HepG2 (cell line): ENCODE results near the gene SPNS3. TPM values are rescaled to one million over a fixed set of nuclear protein-coding genes. Genes with fewer than 3 reads are reported as not detected.

Experiments used
- ATAC-seq: fragments of 200-7000 bp; cut with Tn5 transposase; 3 replicates; pipeline ENCODE4 v1.9.1; 2020; ENCODE audit warnings: mild to moderate bottlenecking, moderate library complexity
- BruUV-seq: library from RNA; stranded (reverse); fragments of 400-500 nt; replicated peaks from 2 replicates; lab custom pipeline; 2021; lab: Mats Ljungman, UMichigan
- CTCF ChIA-PET: fragments of 300-600 bp; formaldehyde crosslinking; extraction: SDS; loops from one replicate; lab custom pipeline; 2021; ENCODE audit warnings: low total read pairs, inconsistent platforms, low intra/inter-chr PET ratio; lab: Yijun Ruan, JAX
- POLR2A ChIA-PET: fragments of 350-600 bp; sonication (Branson Sonifier 250); formaldehyde crosslinking; loops from one replicate; lab custom pipeline; 2020; ENCODE audit warnings: antibody characterized with exemption, inconsistent platforms; lab: Yijun Ruan, JAX
- DNase-seq: peaks from one replicate; pipeline ENCODE4 v3.0.0-alpha.2; 2015; ENCODE audit warnings: low spot score
- FAIRE-seq: peaks from 3 replicates; lab custom pipeline; 2011; peaks lifted over from hg19 to GRCh38; lab: Jason Lieb, UNC
- H2AFZ ChIP-seq: one replicate; pipeline ENCODE4 v1.6.1; 2011; ENCODE audit warnings: low read length, inconsistent platforms
- H3K27ac ChIP-seq: fragments of 300-600 bp; 3 replicates; pipeline ENCODE4 v1.8.0; 2011; ENCODE audit warnings: mixed run types, mild to moderate bottlenecking, mixed read lengths, low read length, inconsistent platforms; ENCODE audit not compliant: insufficient read depth; ENCODE audit errors: extremely low read length
- H3K27me3 ChIP-seq, 2 experiments: fragments of 200-600 bp in 1 of 2; 2 replicates in 1 of 2; 3 replicates in 1 of 2; pipeline versions ENCODE4 v1.6.0 to v1.8.0; 2011; ENCODE audit warnings: low read length in 2 of 2, mild to moderate bottlenecking in 2 of 2, moderate library complexity in 2 of 2, inconsistent platforms in 1 of 2; ENCODE audit not compliant: insufficient read depth in 2 of 2, control insufficient read depth in 1 of 2
- H3K36me3 ChIP-seq, 2 experiments: fragments of 200-600 bp in 1 of 2; replicated peaks in 1 of 2; 2 replicates in 1 of 2; 3 replicates in 1 of 2; pipeline versions ENCODE4 v1.5.1 to v1.8.0; 2011; ENCODE audit warnings: low read length in 2 of 2, inconsistent platforms in 1 of 2; ENCODE audit not compliant: insufficient read depth in 2 of 2, control insufficient read depth in 1 of 2
- H3K4me1 ChIP-seq: 2 replicates; pipeline ENCODE4 v1.5.1; 2012; ENCODE audit warnings: low read length, inconsistent platforms; ENCODE audit not compliant: insufficient read depth
- H3K4me2 ChIP-seq: 2 replicates; pipeline ENCODE4 v1.6.0; 2011; ENCODE audit warnings: low read depth, low read length, inconsistent platforms
- H3K4me3 ChIP-seq, 3 experiments: fragments of 200-600 bp in 1 of 3; sonication (generic), shearing (Covaris generic) in 1 of 3; replicated peaks in 1 of 3; 2 replicates each; pipeline ENCODE4 v1.5.1; 2011 to 2016; ENCODE audit warnings: low read length in 3 of 3, inconsistent platforms in 2 of 3, low read depth in 2 of 3, mild to moderate bottlenecking in 2 of 3, control low read depth in 1 of 3, mixed read lengths in 1 of 3; ENCODE audit not compliant: insufficient read depth in 1 of 3
- H3K79me2 ChIP-seq: one replicate; pipeline ENCODE4 v1.6.1; 2011; ENCODE audit warnings: low read length, inconsistent platforms; ENCODE audit not compliant: insufficient read depth
- H3K9ac ChIP-seq: 2 replicates; pipeline ENCODE4 v1.6.0; 2011; ENCODE audit warnings: mild to moderate bottlenecking, low read depth, low read length, inconsistent platforms; ENCODE audit not compliant: insufficient read depth
- H3K9me3 ChIP-seq: 2 replicates; pipeline ENCODE4 v1.5.1; 2012; ENCODE audit warnings: mild to moderate bottlenecking, low read length
- H4K20me1 ChIP-seq: 2 replicates; pipeline ENCODE4 v1.6.0; 2011; ENCODE audit warnings: inconsistent platforms, mild to moderate bottlenecking, low read length, moderate library complexity; ENCODE audit not compliant: insufficient read depth
- ARNT2 ChIP-seq: sonication (generic); formaldehyde crosslinking; IDR thresholded peaks from 2 replicates; pipeline ENCODE4 v1.8.0; 2022; ENCODE audit warnings: mild to moderate bottlenecking, low read depth, missing genetic modification reagents, moderate library complexity
- BHLHE40 ChIP-seq: IDR thresholded peaks from 2 replicates; pipeline ENCODE4 v1.6.1; 2011; ENCODE audit warnings: low read length, improper control_type of control experiment
- KDM2A ChIP-seq: sonication (generic); formaldehyde crosslinking; IDR thresholded peaks from 2 replicates; pipeline ENCODE4 v1.4.0; 2020; ENCODE audit warnings: low read depth, missing genetic modification reagents, borderline replicate concordance
- KDM3A ChIP-seq: IDR thresholded peaks from 2 replicates; pipeline ENCODE4 v1.6.1; 2018; ENCODE audit warnings: low read depth, missing compliant biosample characterization
- KDM6A ChIP-seq: IDR thresholded peaks from 2 replicates; pipeline ENCODE4 v1.6.1; 2016; ENCODE audit warnings: low read depth
- MEF2D ChIP-seq: sonication (generic); formaldehyde crosslinking; IDR thresholded peaks from 2 replicates; pipeline ENCODE4 v1.5.1; 2020; ENCODE audit warnings: mild to moderate bottlenecking, missing genetic modification reagents
- RBFOX2 ChIP-seq: fragments of 200-400 bp; formaldehyde crosslinking; IDR thresholded peaks from 2 replicates; pipeline ENCODE4 v1.6.1; 2017; ENCODE audit warnings: low read depth, mild to moderate bottlenecking, low read length
- SALL1 ChIP-seq: sonication (generic); formaldehyde crosslinking; IDR thresholded peaks from 2 replicates; pipeline ENCODE4 v1.8.0; 2022; ENCODE audit warnings: mild to moderate bottlenecking, missing genetic modification reagents
- SAP130 ChIP-seq: IDR thresholded peaks from 2 replicates; pipeline ENCODE4 v1.6.1; 2016; ENCODE audit warnings: low read depth
- SP1 ChIP-seq, 2 experiments: fragments of 450-650 bp in 1 of 2; sonication (generic) in 1 of 2; formaldehyde crosslinking in 1 of 2; IDR thresholded peaks; 2 replicates each; pipeline versions ENCODE4 v1.4.0 to v1.6.1; 2016 to 2020; ENCODE audit warnings: missing genetic modification reagents in 1 of 2
- SSRP1 ChIP-seq: IDR thresholded peaks from 2 replicates; pipeline ENCODE4 v1.6.1; 2016; ENCODE audit warnings: control low read depth
- STAG1 ChIP-seq: sonication (generic); formaldehyde crosslinking; IDR thresholded peaks from 2 replicates; pipeline ENCODE4 v1.4.0; 2020; ENCODE audit warnings: missing genetic modification reagents
- TOE1 ChIP-seq: sonication (generic); formaldehyde crosslinking; IDR thresholded peaks from 2 replicates; pipeline ENCODE4 v1.4.0; 2020; ENCODE audit warnings: mild to moderate bottlenecking, missing genetic modification reagents
- ZNF207 ChIP-seq: fragments of 450-650 bp; IDR thresholded peaks from 2 replicates; pipeline ENCODE4 v1.6.1; 2016; ENCODE audit warnings: antibody characterized with exemption, borderline replicate concordance
- ZNF451 ChIP-seq: sonication (generic); formaldehyde crosslinking; IDR thresholded peaks from 2 replicates; pipeline ENCODE4 v1.5.0; 2020; ENCODE audit warnings: mild to moderate bottlenecking, missing genetic modification reagents
- ZNF557 ChIP-seq: sonication (generic); formaldehyde crosslinking; IDR thresholded peaks from 2 replicates; pipeline ENCODE4 v1.4.0; 2020; ENCODE audit warnings: missing genetic modification reagents
- ZNF777 ChIP-seq: sonication (generic); formaldehyde crosslinking; IDR thresholded peaks from 2 replicates; pipeline ENCODE4 v1.4.0; 2020; ENCODE audit warnings: missing genetic modification reagents
- WGBS: methylation state at CpG from one replicate; pipeline ENCODE4 v1.1.6; 2017; ENCODE audit warnings: low lambda C conversion rate; 5-methylcytosine and 5-hydroxymethylcytosine counted together
- in situ Hi-C: cut with HindIII; loops from 2 replicates; pipeline ENCODE4 v1.10.0; 2017; ENCODE audit warnings: low pct_unique_long_range_greater_than_20kb; ENCODE audit not compliant: extremely low pct_ligation_motif_present
- intact Hi-C: fragments of 100-400 bp; cut with micrococcal nuclease; formaldehyde crosslinking; loops from one replicate; pipeline ENCODE4 v1.10.0; 2022; ENCODE audit not compliant: unreplicated experiment
- polyA plus RNA-seq, 8 experiments: library from polyadenylated mRNA; depleted of rRNA in 3 of 8; stranded (reverse) in 7 of 8; unstranded in 1 of 8; fragments of >200 nt; fragmentation: Illumina TruSeq in 4 of 8; extraction: Trizol in 4 of 8; gene quantifications; 2 replicates each; pipeline versions ENCODE4 v1.2.1 to v1.2.3, GENCODE V29; 2011 to 2016; ENCODE audit warnings: low read depth in 4 of 8, missing spikeins in 1 of 8, mixed read lengths in 1 of 8; ENCODE audit not compliant: insufficient read depth in 1 of 8
- total RNA-seq, 5 experiments: library from RNA; depleted of rRNA; stranded (reverse); fragments of >200 nt; fragmentation: Illumina TruSeq; extraction: Trizol; gene quantifications; 2 replicates each; pipeline ENCODE4 v1.2.3, GENCODE V29; 2016; ENCODE audit warnings: low read depth in 1 of 5
- TF ChIP-seq, protein P1 (sequence below): sonication (generic); formaldehyde crosslinking; IDR thresholded peaks from 2 replicates; pipeline ENCODE4 v1.8.1; 2023; ENCODE audit warnings: mild to moderate bottlenecking, missing genetic modification reagents
- TF ChIP-seq, protein P2 (sequence below): sonication (generic); formaldehyde crosslinking; IDR thresholded peaks from 2 replicates; pipeline ENCODE4 v1.4.0; 2020; ENCODE audit warnings: missing genetic modification reagents

Gene SPNS3
- total and polyA plus RNA-seq, 2 of the 13 experiments (the other 11 are each of a cell fraction or from before 2014, with no cell fraction given) = not detected

DNA sequence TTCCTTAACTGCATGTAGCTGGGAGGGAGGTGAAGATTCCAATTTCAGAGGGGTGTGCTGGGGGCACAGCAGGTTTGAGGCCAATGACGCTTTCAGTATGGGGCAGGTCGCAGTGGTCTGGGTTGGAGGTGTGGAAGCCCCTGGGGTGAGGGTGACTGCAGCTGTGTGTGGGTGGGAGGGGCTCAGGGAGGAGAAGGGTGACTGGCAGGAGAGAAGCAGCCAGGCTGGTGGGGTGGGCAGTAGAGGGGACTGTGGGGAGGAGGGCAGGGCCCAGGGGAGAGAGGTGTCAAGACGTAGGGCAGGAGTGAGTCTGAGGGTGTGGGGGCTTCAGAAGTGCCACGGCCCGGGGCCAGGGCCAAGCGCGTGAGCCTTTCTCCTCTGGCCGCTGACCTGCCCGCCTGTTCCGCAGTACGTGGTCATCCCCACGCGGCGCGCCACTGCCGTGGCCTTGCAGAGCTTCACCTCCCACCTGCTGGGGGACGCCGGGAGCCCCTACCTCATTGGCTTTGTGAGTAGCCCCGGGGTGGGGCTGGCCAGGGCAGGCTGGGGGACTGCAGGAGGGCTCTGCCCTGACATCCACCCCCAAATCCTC is 102.0 kb downstream of the SPNS3 start (continued):
- TF ChIP-seq SP1 (IDR thresholded peaks at IDR 0.05) = no peak
- TF ChIP-seq SP1 (CRISPR knock-in tag; IDR thresholded peaks at IDR 0.05) = no peak
- peak; percentile 28 for TF ChIP-seq KDM2A (CRISPR knock-in tag)
- TF ChIP-seq, protein P1, sequence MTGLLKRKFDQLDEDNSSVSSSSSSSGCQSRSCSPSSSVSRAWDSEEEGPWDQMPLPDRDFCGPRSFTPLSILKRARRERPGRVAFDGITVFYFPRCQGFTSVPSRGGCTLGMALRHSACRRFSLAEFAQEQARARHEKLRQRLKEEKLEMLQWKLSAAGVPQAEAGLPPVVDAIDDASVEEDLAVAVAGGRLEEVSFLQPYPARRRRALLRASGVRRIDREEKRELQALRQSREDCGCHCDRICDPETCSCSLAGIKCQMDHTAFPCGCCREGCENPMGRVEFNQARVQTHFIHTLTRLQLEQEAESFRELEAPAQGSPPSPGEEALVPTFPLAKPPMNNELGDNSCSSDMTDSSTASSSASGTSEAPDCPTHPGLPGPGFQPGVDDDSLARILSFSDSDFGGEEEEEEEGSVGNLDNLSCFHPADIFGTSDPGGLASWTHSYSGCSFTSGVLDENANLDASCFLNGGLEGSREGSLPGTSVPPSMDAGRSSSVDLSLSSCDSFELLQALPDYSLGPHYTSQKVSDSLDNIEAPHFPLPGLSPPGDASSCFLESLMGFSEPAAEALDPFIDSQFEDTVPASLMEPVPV = no peak
- no peak for TF ChIP-seq ZNF207
- TF ChIP-seq, protein P2, sequence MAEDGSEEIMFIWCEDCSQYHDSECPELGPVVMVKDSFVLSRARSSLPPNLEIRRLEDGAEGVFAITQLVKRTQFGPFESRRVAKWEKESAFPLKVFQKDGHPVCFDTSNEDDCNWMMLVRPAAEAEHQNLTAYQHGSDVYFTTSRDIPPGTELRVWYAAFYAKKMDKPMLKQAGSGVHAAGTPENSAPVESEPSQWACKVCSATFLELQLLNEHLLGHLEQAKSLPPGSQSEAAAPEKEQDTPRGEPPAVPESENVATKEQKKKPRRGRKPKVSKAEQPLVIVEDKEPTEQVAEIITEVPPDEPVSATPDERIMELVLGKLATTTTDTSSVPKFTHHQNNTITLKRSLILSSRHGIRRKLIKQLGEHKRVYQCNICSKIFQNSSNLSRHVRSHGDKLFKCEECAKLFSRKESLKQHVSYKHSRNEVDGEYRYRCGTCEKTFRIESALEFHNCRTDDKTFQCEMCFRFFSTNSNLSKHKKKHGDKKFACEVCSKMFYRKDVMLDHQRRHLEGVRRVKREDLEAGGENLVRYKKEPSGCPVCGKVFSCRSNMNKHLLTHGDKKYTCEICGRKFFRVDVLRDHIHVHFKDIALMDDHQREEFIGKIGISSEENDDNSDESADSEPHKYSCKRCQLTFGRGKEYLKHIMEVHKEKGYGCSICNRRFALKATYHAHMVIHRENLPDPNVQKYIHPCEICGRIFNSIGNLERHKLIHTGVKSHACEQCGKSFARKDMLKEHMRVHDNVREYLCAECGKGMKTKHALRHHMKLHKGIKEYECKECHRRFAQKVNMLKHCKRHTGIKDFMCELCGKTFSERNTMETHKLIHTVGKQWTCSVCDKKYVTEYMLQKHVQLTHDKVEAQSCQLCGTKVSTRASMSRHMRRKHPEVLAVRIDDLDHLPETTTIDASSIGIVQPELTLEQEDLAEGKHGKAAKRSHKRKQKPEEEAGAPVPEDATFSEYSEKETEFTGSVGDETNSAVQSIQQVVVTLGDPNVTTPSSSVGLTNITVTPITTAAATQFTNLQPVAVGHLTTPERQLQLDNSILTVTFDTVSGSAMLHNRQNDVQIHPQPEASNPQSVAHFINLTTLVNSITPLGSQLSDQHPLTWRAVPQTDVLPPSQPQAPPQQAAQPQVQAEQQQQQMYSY (CRISPR knock-in tag) = no peak

DNA sequence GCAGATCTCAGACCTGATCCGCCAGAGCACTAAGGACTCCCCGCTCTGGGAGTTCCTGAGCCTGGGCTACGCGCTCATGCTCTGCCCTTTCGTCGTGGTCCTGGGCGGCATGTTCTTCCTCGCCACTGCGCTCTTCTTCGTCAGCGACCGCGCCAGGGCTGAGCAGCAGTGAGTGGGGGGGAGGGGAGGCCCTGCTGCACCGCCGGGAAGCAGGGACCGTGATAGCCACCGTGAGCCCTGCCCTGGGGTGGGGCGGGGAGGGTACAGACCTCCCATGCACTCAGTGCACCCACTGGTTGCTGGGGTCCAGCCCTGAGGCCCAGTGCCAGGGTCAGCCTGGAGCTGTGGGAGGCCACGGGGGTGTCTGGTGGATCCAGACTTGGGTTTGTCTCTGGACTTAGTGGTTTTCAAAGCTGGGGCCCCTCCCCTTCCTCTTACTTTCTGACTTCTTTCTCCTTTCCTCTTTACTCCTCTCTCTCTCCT is 102.6 kb downstream of the SPNS3 start:
- H3K36me3 ChIP-seq = peaks cover 8 to 26% of the 10 kb centered on the region in 2 experiments
- ChIA-PET CTCF (no interaction called here), POLR2A (interaction anchor here (0.8 kb wide), 1 partner anchor 404 kb away, joined by 3 read pairs; the partner anchor contains the start of genes RNF167 and SLC25A11)
- no peak overlapping the region for H3K4me2 ChIP-seq
- 81% methylated on average over 14 of the region's 19 CpGs for WGBS
- 0 out of 2 replicates have a peak, but pooled peaks cover 2% of the 10 kb centered on the region for H4K20me1 ChIP-seq
- no peak overlapping the region for H3K9ac ChIP-seq
- peaks cover 2 to 24% of the 10 kb centered on the region in 2 experiments for H3K27me3 ChIP-seq
- no peak overlapping the region for H2AFZ ChIP-seq
- H3K27ac ChIP-seq = no peak overlapping the region
- peaks cover 25% of the 10 kb centered on the region for H3K4me1 ChIP-seq
- FAIRE-seq (no peak), DNase-seq (no peak), ATAC-seq (no peak)
- in situ Hi-C loops (no loop called here), intact Hi-C loops (no loop called here)
- no peaks in the 10 kb centered on the region for H3K9me3 ChIP-seq
- no peak overlapping the region for H3K4me3 ChIP-seq
- H3K79me2 ChIP-seq = no peaks in the 10 kb centered on the region
- BruUV-seq = no TSS peak
- TF ChIP-seq BHLHE40 = no peak
- TF ChIP-seq SALL1 (CRISPR knock-in tag) = no peak
- TF ChIP-seq STAG1 (CRISPR knock-in tag) = no peak
- no peak for TF ChIP-seq ZNF451 (CRISPR knock-in tag)
- TF ChIP-seq KDM6A = no peak
- TF ChIP-seq SAP130 = no peak
- no peak for TF ChIP-seq KDM3A (CRISPR knock-in tag)
- no peak for TF ChIP-seq ZNF557 (CRISPR knock-in tag)
- no peak for TF ChIP-seq MEF2D (CRISPR knock-in tag)
- TF ChIP-seq TOE1 = no peak
- peak; percentile 56; the same call in 1 of the 2 replicates for TF ChIP-seq RBFOX2
- TF ChIP-seq SSRP1 (CRISPR knock-in tag) = peak; percentile 44; the same call in 1 of the 2 replicates
- no peak for TF ChIP-seq ZNF777 (CRISPR knock-in tag)
- TF ChIP-seq ARNT2 (CRISPR knock-in tag) = no peak
